ENCODE measurements around the gene IFI44. TPM values are rescaled to one million over a fixed set of nuclear protein-coding genes. Genes with fewer than 3 reads are reported as not detected.

IFI44 gene
- total RNA-seq, 1 donor from 2014 or later = 17.7 TPM

GRCh38 chr1:78620666-78621065, 29.0 kb upstream of the IFI44 start:
- no peaks in the 10 kb centered on the region for H3K36me3 ChIP-seq
- H3K27ac ChIP-seq = peak overlapping the region; percentile 79
- peak overlapping the region; percentile 8 to 37 for H3K4me3 ChIP-seq
- intact Hi-C loops (cut with DNase I) = no loop called here
- H3K9me3 ChIP-seq = no peaks in the 10 kb centered on the region
- no peaks in the 10 kb centered on the region for H3K27me3 ChIP-seq
- no peak for TF ChIP-seq CTCF (IDR thresholded peaks at IDR 0.05)
- TF ChIP-seq POLR2A (IDR thresholded peaks at IDR 0.05) = no peak
- TF ChIP-seq POLR2AphosphoS5 (IDR thresholded peaks at IDR 0.05; ENCODE audit: insufficient read depth in 1 of 2, low read depth in 1 of 2) = no peak
- peaks cover 28% of the 10 kb centered on the region for H3K4me1 ChIP-seq
- DNase-seq (ENCODE audit: extremely low spot score in 2 of 2) = no peak

DNA sequence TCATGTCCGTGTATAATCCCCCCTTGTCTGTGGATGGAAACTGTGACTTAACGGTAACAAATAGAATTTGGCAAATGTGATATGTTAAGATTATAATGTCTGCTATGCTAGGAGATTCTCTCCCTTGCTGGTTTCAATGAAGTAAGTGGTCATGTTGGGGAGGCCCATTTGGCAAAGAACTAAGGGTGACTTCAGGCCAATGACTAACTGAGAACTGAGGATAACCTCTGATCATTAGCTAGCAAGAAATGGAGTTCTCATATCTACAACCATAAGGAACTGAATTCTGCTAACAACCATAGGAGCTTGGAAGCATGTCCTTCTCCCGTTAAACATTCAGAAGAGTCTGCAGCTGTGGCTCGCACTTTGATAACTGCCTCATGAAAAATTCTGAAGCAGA, 27.1 kb upstream of the IFI44 start:
- intact Hi-C loops (cut with DNase I) = no loop called here
- no peaks in the 10 kb centered on the region for H3K36me3 ChIP-seq
- no peak overlapping the region for H3K4me3 ChIP-seq
- no peak overlapping the region for H3K27ac ChIP-seq
- TF ChIP-seq CTCF (IDR thresholded peaks at IDR 0.05) (no peak), POLR2A (IDR thresholded peaks at IDR 0.05) (no peak), POLR2AphosphoS5 (IDR thresholded peaks at IDR 0.05; ENCODE audit: insufficient read depth in 1 of 2, low read depth in 1 of 2) (no peak)
- H3K9me3 ChIP-seq = no peaks in the 10 kb centered on the region
- DNase-seq (ENCODE audit: extremely low spot score in 2 of 2) = no peak
- peaks cover 28% of the 10 kb centered on the region for H3K4me1 ChIP-seq
- no peaks in the 10 kb centered on the region for H3K27me3 ChIP-seq

DNA sequence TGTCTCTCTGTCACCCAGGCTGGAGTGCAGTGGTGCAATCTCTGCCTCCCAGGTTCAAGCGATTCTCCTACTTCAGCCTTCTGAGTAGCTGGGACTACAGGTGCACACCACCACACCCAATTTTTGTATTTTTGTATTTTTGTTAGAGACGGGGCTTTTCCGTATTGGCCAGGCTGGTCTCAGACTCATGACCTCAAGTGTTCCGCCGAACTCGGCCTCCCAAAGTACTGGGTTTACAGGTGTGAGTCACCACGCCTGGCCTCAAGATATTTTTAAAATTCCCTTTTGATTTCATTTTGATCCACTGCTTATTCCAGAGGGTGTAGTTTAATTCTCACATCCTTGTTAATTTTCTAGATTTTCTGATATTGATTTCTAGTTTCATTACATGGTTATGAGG, 25.6 kb upstream of the IFI44 start:
- Histone ChIP-seq H3K9me3 (no peaks in the 10 kb centered on the region), H3K27ac (no peak overlapping the region), H3K36me3 (no peaks in the 10 kb centered on the region), H3K4me3 (no peak overlapping the region), H3K4me1 (peaks cover 17% of the 10 kb centered on the region), H3K27me3 (no peaks in the 10 kb centered on the region)
- TF ChIP-seq CTCF (IDR thresholded peaks at IDR 0.05) = no peak
- TF ChIP-seq POLR2AphosphoS5 (IDR thresholded peaks at IDR 0.05; ENCODE audit: insufficient read depth in 1 of 2, low read depth in 1 of 2) = no peak
- TF ChIP-seq POLR2A (IDR thresholded peaks at IDR 0.05) = no peak
- intact Hi-C loops (cut with DNase I) = no loop called here
- no peak for DNase-seq (ENCODE audit: extremely low spot score in 2 of 2)

DNA sequence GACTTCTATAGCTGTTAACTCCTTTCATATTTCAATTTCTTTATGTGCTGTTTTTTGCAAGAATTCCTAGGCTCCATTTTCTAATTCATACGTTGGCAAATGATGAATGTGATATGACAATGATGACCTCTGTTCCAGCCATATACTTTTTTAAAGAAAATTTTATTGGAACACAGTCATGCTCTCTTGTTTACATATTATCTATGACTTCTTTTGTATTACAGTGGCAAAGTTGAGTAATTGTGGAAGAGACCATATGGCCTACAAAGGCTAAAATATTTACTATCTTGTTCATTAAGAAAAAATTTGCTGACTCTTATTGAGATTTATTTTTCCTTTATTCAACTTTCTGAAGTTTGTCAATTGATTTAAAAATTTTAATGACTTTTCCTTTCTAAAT, 22.3 kb upstream of the IFI44 start:
- H3K4me1 ChIP-seq = no peaks in the 10 kb centered on the region
- H3K4me3 ChIP-seq = no peak overlapping the region
- H3K27me3 ChIP-seq = no peaks in the 10 kb centered on the region
- H3K36me3 ChIP-seq = no peaks in the 10 kb centered on the region
- H3K9me3 ChIP-seq = no peaks in the 10 kb centered on the region
- TF ChIP-seq POLR2AphosphoS5 (IDR thresholded peaks at IDR 0.05; ENCODE audit: insufficient read depth in 1 of 2, low read depth in 1 of 2) = no peak
- no peak for TF ChIP-seq CTCF (IDR thresholded peaks at IDR 0.05)
- no peak for TF ChIP-seq POLR2A (IDR thresholded peaks at IDR 0.05)
- no peak for DNase-seq (ENCODE audit: extremely low spot score in 2 of 2)
- no peak overlapping the region for H3K27ac ChIP-seq
- intact Hi-C loops (cut with DNase I) = no loop called here

GRCh38 chr1:78630600-78630999, 19.0 kb upstream of the IFI44 start:
- Histone ChIP-seq H3K27me3 (no peaks in the 10 kb centered on the region), H3K4me1 (no peaks in the 10 kb centered on the region), H3K27ac (no peak overlapping the region), H3K36me3 (no peaks in the 10 kb centered on the region), H3K4me3 (no peak overlapping the region), H3K9me3 (no peaks in the 10 kb centered on the region)
- DNase-seq (ENCODE audit: extremely low spot score in 2 of 2) = no peak
- TF ChIP-seq CTCF (IDR thresholded peaks at IDR 0.05) (no peak), POLR2A (IDR thresholded peaks at IDR 0.05) (no peak), POLR2AphosphoS5 (IDR thresholded peaks at IDR 0.05; ENCODE audit: insufficient read depth in 1 of 2, low read depth in 1 of 2) (no peak)
- intact Hi-C loops (cut with DNase I) = no loop called here

Data from vagina (tissue), 2 donors.